ENCODE measurements around the gene TACC2. TPM values are rescaled to one million over a fixed set of nuclear protein-coding genes. Genes with fewer than 3 reads are reported as not detected.

TACC2 gene
- total and polyA plus RNA-seq, 8 donors: 29.0 to 102 (median 52.9) TPM

DNA sequence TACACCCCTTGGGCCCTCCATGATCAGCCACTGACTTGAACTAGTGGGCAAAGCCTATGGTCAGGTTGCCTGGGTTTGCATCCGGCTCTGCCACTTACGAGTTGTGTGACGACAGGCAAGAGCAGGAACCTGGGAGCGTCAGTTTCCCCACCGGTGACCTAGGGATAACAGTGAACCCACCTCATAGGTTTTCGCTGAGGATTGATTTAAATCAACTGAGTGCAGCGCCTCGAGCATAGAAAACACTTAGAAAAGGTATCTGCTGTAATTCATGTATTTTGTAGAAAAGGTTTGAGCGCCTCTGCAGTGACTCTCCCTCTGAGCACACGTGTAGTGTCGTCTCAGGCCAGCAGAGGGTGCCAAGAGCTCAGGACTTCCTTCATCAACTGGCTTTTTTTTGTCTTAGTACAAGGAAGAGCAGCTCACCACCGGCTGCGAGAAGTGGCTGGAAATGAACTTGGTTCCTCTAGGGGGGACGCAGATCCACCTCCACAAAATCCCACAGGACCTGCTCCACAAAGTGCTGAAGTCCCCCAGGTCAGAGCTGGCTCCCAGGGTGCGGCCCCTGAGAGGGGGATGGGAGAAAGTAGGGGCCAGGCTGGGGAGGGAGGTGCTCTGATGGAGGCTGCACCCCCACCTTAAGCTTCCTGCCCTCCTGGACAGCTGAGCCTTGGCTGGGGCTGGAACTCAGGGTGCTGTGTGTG, 309.8 kb downstream of the TACC2 start:
- intact Hi-C loops (cut with DNase I; ENCODE audit: low total_unique reads): loop anchor here (5.0 to 10.0 kb wide), 3 partner anchors 139 to 1266 kb away; partner anchors contain the start of gene DMBT1
- WGBS, 5 donors: 23 to 27% (median 26%) methylated on average over 15 of the region's 15 CpGs
- Histone ChIP-seq H3K9me3 (no peaks in the 10 kb centered on the region), H3K4me1 (peaks cover 0 to 15% (median 10%) of the 10 kb centered on the region in 4 donors), H3K36me3 (no peaks in the 10 kb centered on the region), H3K27ac (no peak overlapping the region), H3K27me3 (peaks cover 0 to 17% (median 0%) of the 10 kb centered on the region in 3 donors), H3K4me3 (peak overlapping the region in 2 of 4 donors; percentile 9 to 22)
- DNase-seq: peak; percentile 72 to 93
- peak in 1 of 3 donors; percentile 62 for TF ChIP-seq POLR2AphosphoS5 (IDR thresholded peaks at IDR 0.05)
- TF ChIP-seq POLR2A (IDR thresholded peaks at IDR 0.05): no peak
- TF ChIP-seq EP300 (IDR thresholded peaks at IDR 0.05): no peak
- TF ChIP-seq, protein P1, sequence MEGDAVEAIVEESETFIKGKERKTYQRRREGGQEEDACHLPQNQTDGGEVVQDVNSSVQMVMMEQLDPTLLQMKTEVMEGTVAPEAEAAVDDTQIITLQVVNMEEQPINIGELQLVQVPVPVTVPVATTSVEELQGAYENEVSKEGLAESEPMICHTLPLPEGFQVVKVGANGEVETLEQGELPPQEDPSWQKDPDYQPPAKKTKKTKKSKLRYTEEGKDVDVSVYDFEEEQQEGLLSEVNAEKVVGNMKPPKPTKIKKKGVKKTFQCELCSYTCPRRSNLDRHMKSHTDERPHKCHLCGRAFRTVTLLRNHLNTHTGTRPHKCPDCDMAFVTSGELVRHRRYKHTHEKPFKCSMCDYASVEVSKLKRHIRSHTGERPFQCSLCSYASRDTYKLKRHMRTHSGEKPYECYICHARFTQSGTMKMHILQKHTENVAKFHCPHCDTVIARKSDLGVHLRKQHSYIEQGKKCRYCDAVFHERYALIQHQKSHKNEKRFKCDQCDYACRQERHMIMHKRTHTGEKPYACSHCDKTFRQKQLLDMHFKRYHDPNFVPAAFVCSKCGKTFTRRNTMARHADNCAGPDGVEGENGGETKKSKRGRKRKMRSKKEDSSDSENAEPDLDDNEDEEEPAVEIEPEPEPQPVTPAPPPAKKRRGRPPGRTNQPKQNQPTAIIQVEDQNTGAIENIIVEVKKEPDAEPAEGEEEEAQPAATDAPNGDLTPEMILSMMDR (IDR thresholded peaks at IDR 0.05): peak in 5 of 7 experiments; percentile 66 to 89 (median 88)

DNA sequence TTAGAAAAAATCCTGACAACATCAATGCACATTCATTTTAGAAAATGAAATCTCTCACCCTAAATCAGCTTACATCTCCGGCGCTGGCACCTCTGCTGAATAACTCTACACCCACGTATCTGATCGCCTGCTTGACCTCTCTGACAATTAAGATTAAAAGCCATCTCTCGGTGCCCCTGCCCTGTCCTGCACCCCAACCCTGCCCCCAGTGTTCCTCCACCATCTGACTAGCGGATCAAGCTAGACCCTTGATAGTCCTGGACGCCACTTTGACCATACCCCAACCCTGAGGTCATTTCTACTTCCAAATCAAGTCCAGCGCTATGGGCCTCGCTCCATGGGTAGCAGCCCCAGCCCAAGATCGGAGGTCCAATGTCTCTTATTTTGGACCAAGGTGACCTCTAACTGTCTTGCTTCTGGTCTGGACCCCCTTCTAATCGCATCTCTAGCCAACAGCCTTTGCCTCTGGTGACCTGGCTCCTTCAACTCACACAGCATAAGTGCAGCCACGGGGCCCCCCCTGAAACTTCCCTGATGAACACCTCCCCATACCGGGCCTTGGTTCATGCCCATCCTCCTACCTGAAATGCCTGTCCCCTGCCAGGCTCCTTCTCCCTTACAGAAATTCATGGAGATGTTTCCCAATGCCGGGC, 310.6 kb downstream of the TACC2 start:
- Histone ChIP-seq H3K36me3 (no peaks in the 10 kb centered on the region), H3K27ac (no peak overlapping the region), H3K4me1 (peaks cover 0 to 15% (median 10%) of the 10 kb centered on the region in 4 donors), H3K4me3 (no peak overlapping the region), H3K9me3 (no peaks in the 10 kb centered on the region), H3K27me3 (peaks cover 0 to 17% (median 0%) of the 10 kb centered on the region in 3 donors)
- TF ChIP-seq POLR2A (IDR thresholded peaks at IDR 0.05): no peak
- TF ChIP-seq POLR2AphosphoS5 (IDR thresholded peaks at IDR 0.05): no peak
- TF ChIP-seq, protein P1 (IDR thresholded peaks at IDR 0.05): no peak
- TF ChIP-seq EP300 (IDR thresholded peaks at IDR 0.05): no peak
- intact Hi-C loops (cut with DNase I; ENCODE audit: low total_unique reads): loop anchor here (5.0 to 10.0 kb wide), 3 partner anchors 138 to 1265 kb away; partner anchors contain the start of gene DMBT1
- no peak for DNase-seq
- WGBS, 5 donors: 85 to 91% (median 87%) methylated on average over 14 of the region's 14 CpGs

DNA sequence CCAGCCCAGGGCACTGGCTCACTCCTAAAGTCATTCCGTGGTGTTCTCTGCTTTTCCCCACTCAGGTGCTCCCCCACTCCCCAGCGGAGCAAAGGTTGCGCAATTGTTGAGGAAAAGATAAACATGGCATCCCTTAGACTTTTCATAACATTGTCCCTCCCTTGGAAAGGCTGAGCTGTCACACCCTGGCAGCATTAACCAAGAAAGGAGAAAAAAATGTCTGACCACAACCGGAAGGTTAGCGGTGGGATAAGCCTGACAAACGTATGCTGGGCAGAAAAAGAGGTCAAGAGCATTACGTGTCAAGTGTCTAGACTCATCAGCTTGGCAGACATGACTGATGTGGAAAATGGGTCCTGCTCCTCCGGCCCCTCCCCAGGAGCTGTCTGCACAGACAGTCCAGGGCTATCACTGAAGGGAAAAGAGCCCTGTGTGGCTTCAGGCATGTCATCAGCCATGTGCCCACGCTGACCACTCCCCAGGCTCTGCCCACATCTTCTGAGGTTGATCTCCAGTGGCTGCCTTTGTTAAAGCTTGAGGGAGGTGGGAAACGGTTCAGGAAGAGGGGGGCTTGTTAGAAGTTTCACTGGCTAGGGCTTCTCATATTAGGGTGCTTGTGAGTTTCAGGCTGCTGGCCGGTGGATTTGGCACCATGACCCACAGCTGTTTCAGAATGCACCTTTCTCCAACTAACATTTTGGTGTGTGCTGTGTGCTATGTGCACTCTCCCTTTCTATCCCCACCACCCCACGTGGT, 312.3 kb downstream of the TACC2 start:
- Histone ChIP-seq H3K36me3 (no peaks in the 10 kb centered on the region), H3K9me3 (peaks cover 0 to 10% (median 3%) of the 10 kb centered on the region in 4 donors), H3K27me3 (peaks cover 0 to 7% (median 0%) of the 10 kb centered on the region in 3 donors), H3K27ac (peak overlapping the region in 1 of 5 donors; percentile 49), H3K4me3 (no peak overlapping the region), H3K4me1 (peaks cover 0 to 15% (median 10%) of the 10 kb centered on the region in 4 donors)
- intact Hi-C loops (cut with DNase I; ENCODE audit: low total_unique reads): no loop called here
- DNase-seq: no peak
- 44 to 56% (median 51%) methylated on average over 12 of the region's 12 CpGs for WGBS, 5 donors
- TF ChIP-seq, protein P1 (IDR thresholded peaks at IDR 0.05): no peak
- no peak for TF ChIP-seq POLR2A (IDR thresholded peaks at IDR 0.05)
- peak in 2 of 3 donors; percentile 22 to 24 for TF ChIP-seq POLR2AphosphoS5 (IDR thresholded peaks at IDR 0.05)
- TF ChIP-seq EP300 (IDR thresholded peaks at IDR 0.05): no peak

GRCh38 chr10:122301811-122302115, 312.8 kb downstream of the TACC2 start:
- intact Hi-C loops (cut with DNase I; ENCODE audit: low total_unique reads): no loop called here
- H3K27me3 ChIP-seq: peaks cover 0 to 5% (median 0%) of the 10 kb centered on the region in 3 donors
- 70 to 88% (median 86%) methylated on average over 7 of the region's 7 CpGs for WGBS, 5 donors
- no peak for DNase-seq
- no peak overlapping the region for H3K4me3 ChIP-seq
- H3K4me1 ChIP-seq: peaks cover 0 to 15% (median 10%) of the 10 kb centered on the region in 4 donors
- H3K36me3 ChIP-seq: no peaks in the 10 kb centered on the region
- TF ChIP-seq POLR2A (IDR thresholded peaks at IDR 0.05): no peak
- no peak for TF ChIP-seq EP300 (IDR thresholded peaks at IDR 0.05)
- TF ChIP-seq POLR2AphosphoS5 (IDR thresholded peaks at IDR 0.05): no peak
- TF ChIP-seq, protein P1 (IDR thresholded peaks at IDR 0.05): no peak
- H3K9me3 ChIP-seq: peaks cover 0 to 10% (median 3%) of the 10 kb centered on the region in 4 donors
- H3K27ac ChIP-seq: no peak overlapping the region
